H9 (cell line): ENCODE results near the gene GIT1. TPM values are rescaled to one million over a fixed set of nuclear protein-coding genes. Genes with fewer than 3 reads are reported as not detected.

Experiments used
- DNase-seq: peaks from one replicate; pipeline ENCODE4 v3.0.0-alpha.2; 2017
- H2AFZ ChIP-seq: one replicate; pipeline ENCODE4 v1.6.1; 2013; ENCODE audit warnings: mild to moderate bottlenecking, low read length, control low read depth, moderate library complexity
- H2AK5ac ChIP-seq: 2 replicates; pipeline ENCODE4 v1.6.1; 2013; ENCODE audit warnings: low read length, control low read depth, mixed read lengths; ENCODE audit not compliant: insufficient read length
- H2BK120ac ChIP-seq: one replicate; pipeline ENCODE4 v1.6.1; 2013; ENCODE audit warnings: low read depth, mild to moderate bottlenecking, low read length, control low read depth, inconsistent platforms; ENCODE audit not compliant: poor library complexity, severe bottlenecking
- H2BK12ac ChIP-seq: 2 replicates; pipeline ENCODE4 v1.6.1; 2013; ENCODE audit warnings: low read length, control low read depth, mixed read lengths, low read depth; ENCODE audit not compliant: insufficient read length
- H2BK15ac ChIP-seq: 2 replicates; pipeline ENCODE4 v1.6.1; 2013; ENCODE audit warnings: low read depth, low read length, control low read depth
- H2BK20ac ChIP-seq: one replicate; pipeline ENCODE4 v1.6.1; 2013; ENCODE audit warnings: low read depth, mild to moderate bottlenecking, low read length, control low read depth, inconsistent platforms; ENCODE audit not compliant: poor library complexity, severe bottlenecking
- H2BK5ac ChIP-seq: 2 replicates; pipeline ENCODE4 v1.6.1; 2013; ENCODE audit warnings: low read length, control low read depth, mixed read lengths; ENCODE audit not compliant: insufficient read length
- H3K14ac ChIP-seq: 2 replicates; pipeline ENCODE4 v1.6.1; 2013; ENCODE audit warnings: low read length, control low read depth; ENCODE audit not compliant: insufficient read depth
- H3K18ac ChIP-seq: 2 replicates; pipeline ENCODE4 v1.6.1; 2013; ENCODE audit warnings: low read depth, mild to moderate bottlenecking, mixed read lengths, low read length, control low read depth; ENCODE audit not compliant: insufficient read length
- H3K23ac ChIP-seq: 2 replicates; pipeline ENCODE4 v1.6.1; 2013; ENCODE audit warnings: low read length, control low read depth, mixed read lengths, low read depth; ENCODE audit not compliant: insufficient read length
- H3K23me2 ChIP-seq: 2 replicates; pipeline ENCODE4 v1.6.1; 2013; ENCODE audit warnings: low read depth, mild to moderate bottlenecking, mixed read lengths, low read length, control low read depth; ENCODE audit not compliant: insufficient read length, poor library complexity, severe bottlenecking
- H3K27ac ChIP-seq: 2 replicates; pipeline ENCODE4 v1.5.1; 2013; ENCODE audit warnings: low read length, control low read depth, mixed read lengths, low read depth; ENCODE audit not compliant: insufficient read length
- H3K27me3 ChIP-seq: 2 replicates; pipeline ENCODE4 v1.6.1; 2013; ENCODE audit warnings: low read length, control low read depth, inconsistent platforms; ENCODE audit not compliant: insufficient read depth
- H3K4ac ChIP-seq: 2 replicates; pipeline ENCODE4 v1.6.1; 2013; ENCODE audit warnings: low read depth, mild to moderate bottlenecking, control low read depth, inconsistent platforms, low read length, moderate library complexity
- H3K4me1 ChIP-seq: 2 replicates; pipeline ENCODE4 v1.6.1; 2013; ENCODE audit warnings: low read length, control low read depth, inconsistent platforms; ENCODE audit not compliant: insufficient read depth
- H3K4me2 ChIP-seq: 2 replicates; pipeline ENCODE4 v1.6.1; 2013; ENCODE audit warnings: low read length, control low read depth, mixed read lengths; ENCODE audit not compliant: insufficient read length, insufficient read depth
- H3K56ac ChIP-seq: 2 replicates; pipeline ENCODE4 v1.6.1; 2013; ENCODE audit warnings: low read depth, mild to moderate bottlenecking, mixed read lengths, low read length, control low read depth; ENCODE audit not compliant: insufficient read length
- H3K79me1 ChIP-seq: 2 replicates; pipeline ENCODE4 v1.6.1; 2013; ENCODE audit warnings: low read depth, mild to moderate bottlenecking, moderate library complexity, low read length, control low read depth, inconsistent platforms; ENCODE audit not compliant: insufficient read depth, poor library complexity, severe bottlenecking
- H3K79me2 ChIP-seq: 2 replicates; pipeline ENCODE4 v1.6.1; 2013; ENCODE audit warnings: low read length, control low read depth, inconsistent platforms; ENCODE audit not compliant: insufficient read depth
- H3K9ac ChIP-seq: 2 replicates; pipeline ENCODE4 v1.6.1; 2013; ENCODE audit warnings: low read length, control low read depth, mixed read lengths; ENCODE audit not compliant: insufficient read length; ENCODE audit errors: extremely low read depth
- H3K9me3 ChIP-seq: one replicate; pipeline ENCODE4 v1.6.1; 2013; ENCODE audit warnings: low read depth, low read length, inconsistent platforms; ENCODE audit not compliant: control insufficient read depth
- H3T11ph ChIP-seq: one replicate; pipeline ENCODE4 v1.6.1; 2013; ENCODE audit warnings: mild to moderate bottlenecking, low read length, control low read depth, inconsistent platforms
- H4K20me1 ChIP-seq: one replicate; pipeline ENCODE4 v1.6.1; 2013; ENCODE audit not compliant: control insufficient read depth, insufficient read length, insufficient read depth
- H4K5ac ChIP-seq: 2 replicates; pipeline ENCODE4 v1.6.1; 2013; ENCODE audit warnings: low read depth, mild to moderate bottlenecking, mixed read lengths, low read length, control low read depth; ENCODE audit not compliant: insufficient read length
- H4K8ac ChIP-seq: replicated peaks from 2 replicates; pipeline ENCODE4 v1.6.1; 2013; ENCODE audit warnings: low read length, control low read depth, mixed read lengths, low read depth; ENCODE audit not compliant: insufficient read length
- H4K91ac ChIP-seq: 2 replicates; pipeline ENCODE4 v1.6.1; 2013; ENCODE audit warnings: low read depth, mild to moderate bottlenecking, moderate library complexity, mixed read lengths, low read length, control low read depth; ENCODE audit not compliant: insufficient read length
- H3K27ac Mint-ChIP-seq, 3 experiments: 2 replicates in 2 of 3; 3 replicates in 1 of 3; pipeline ENCODE4 v1.8.0; 2020 to 2021; ENCODE audit warnings: mixed read lengths in 3 of 3, mild to moderate bottlenecking in 1 of 3, moderate library complexity in 1 of 3
- H3K27me3 Mint-ChIP-seq: 2 replicates; pipeline ENCODE4 v1.8.0; 2021; ENCODE audit warnings: low read depth, mild to moderate bottlenecking, moderate library complexity, mixed read lengths
- H3K36me3 Mint-ChIP-seq, 3 experiments: 2 replicates in 2 of 3; 3 replicates in 1 of 3; pipeline ENCODE4 v1.8.0; 2020 to 2021; ENCODE audit warnings: low read depth in 3 of 3, mixed read lengths in 3 of 3; ENCODE audit not compliant: insufficient read depth in 1 of 3
- H3K4me1 Mint-ChIP-seq, 2 experiments: 2 replicates each; pipeline ENCODE4 v1.8.0; 2020; ENCODE audit warnings: mixed read lengths in 2 of 2
- H3K4me3 Mint-ChIP-seq, 2 experiments: 2 replicates in 1 of 2; 3 replicates in 1 of 2; pipeline ENCODE4 v1.8.0; 2020 to 2021; ENCODE audit warnings: mild to moderate bottlenecking in 2 of 2, mixed read lengths in 2 of 2, moderate library complexity in 1 of 2
- H3K9me3 Mint-ChIP-seq, 2 experiments: 2 replicates in 1 of 2; 3 replicates in 1 of 2; pipeline ENCODE4 v1.8.0; 2020; ENCODE audit warnings: mild to moderate bottlenecking in 2 of 2, mixed read lengths in 2 of 2, moderate library complexity in 1 of 2
- WGBS: extraction: QIAGEN DNeasy Blood & Tissue Kit; methylation state at CpG from one replicate; pipeline ENCODE4 v1.1.7; 2013; ENCODE audit warnings: missing lambda C conversion rate, low lambda C conversion rate, mixed read lengths; ENCODE audit not compliant: insufficient read length; ENCODE audit errors: extremely low coverage; 5-methylcytosine and 5-hydroxymethylcytosine counted together
- total RNA-seq: library from RNA; stranded (reverse); gene quantifications from 2 replicates; pipeline ENCODE4 v1.2.1, GENCODE V29; 2021
- TF ChIP-seq, protein P1 (sequence below): fragments of 200-600 bp; sonication (generic); conservative IDR thresholded peaks from 3 replicates; pipeline ENCODE4 v1.8.0; 2021; ENCODE audit warnings: antibody characterized with exemption, mild to moderate bottlenecking

The GIT1 gene
- total RNA-seq, 1 experiment from 2014 or later: 47.4 TPM

DNA sequence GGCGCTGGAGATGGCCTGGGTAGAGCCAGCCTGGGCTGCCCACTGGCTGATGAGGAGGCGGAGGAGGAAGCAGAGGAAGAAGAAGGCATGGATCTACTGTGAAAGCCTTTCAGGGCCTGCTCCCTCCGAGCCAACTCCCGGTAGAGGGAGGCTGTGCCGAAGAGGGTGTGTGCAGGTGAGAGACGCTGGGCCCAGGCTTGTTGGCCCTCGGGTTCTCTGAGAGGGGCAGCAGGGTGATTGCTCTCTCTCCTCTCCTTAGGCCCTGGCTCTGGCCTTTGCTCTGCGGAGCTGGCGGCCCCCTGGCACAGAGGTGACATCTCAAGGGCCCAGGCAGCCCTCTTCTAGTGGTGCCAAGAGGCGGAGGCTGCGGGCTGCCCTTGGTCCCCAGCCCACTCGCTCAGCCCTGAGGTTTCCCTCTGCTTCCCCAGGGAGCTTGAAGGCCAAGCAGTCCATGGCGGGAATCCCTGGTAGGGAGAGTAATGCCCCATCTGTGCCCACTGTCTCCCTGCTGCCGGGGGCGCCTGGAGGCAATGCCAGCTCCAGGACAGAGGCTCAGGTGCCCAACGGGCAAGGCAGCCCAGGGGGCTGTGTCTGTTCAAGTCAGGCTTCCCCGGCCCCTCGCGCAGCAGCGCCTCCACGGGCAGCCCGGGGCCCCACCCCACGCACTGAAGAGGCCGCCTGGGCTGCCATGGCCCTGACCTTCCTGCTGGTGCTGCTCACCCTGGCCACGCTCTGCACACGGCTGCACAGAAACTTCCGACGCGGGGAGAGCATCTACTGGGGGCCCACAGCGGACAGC is 17.4 kb downstream of the GIT1 start:
- Mint-ChIP-seq H3K4me1 (peaks cover 8 to 15% of the 10 kb centered on the region in 2 experiments), H3K4me3 (no peak overlapping the region), H3K36me3 (peaks cover 10 to 34% (median 25%) of the 10 kb centered on the region in 3 experiments; a peak in 6 of 7 replicates), H3K27ac (no peak overlapping the region), H3K27me3 (peaks cover 20% of the 10 kb centered on the region), H3K9me3 (no peaks in the 10 kb centered on the region; a peak in 1 of 5 replicates)
- H3K79me1 ChIP-seq: no peaks in the 10 kb centered on the region
- H3K9ac ChIP-seq: no peak overlapping the region
- no peak overlapping the region for H2BK20ac ChIP-seq
- H2BK120ac ChIP-seq: no peak overlapping the region
- no CpG with 5 or more reads among the region's 30 CpGs for WGBS
- no peak overlapping the region for H4K8ac ChIP-seq
- peaks cover 2% of the 10 kb centered on the region for H4K20me1 ChIP-seq
- no peaks in the 10 kb centered on the region for H3K9me3 ChIP-seq
- H3K18ac ChIP-seq: no peak overlapping the region
- H4K91ac ChIP-seq: no peak overlapping the region
- no peak overlapping the region for H3K4me2 ChIP-seq
- H3K23me2 ChIP-seq: peaks cover 22% of the 10 kb centered on the region
- H3K79me2 ChIP-seq: no peaks in the 10 kb centered on the region
- H3K27me3 ChIP-seq: no peaks in the 10 kb centered on the region; the same call in 1 of the 2 replicates
- no peak overlapping the region for H2BK12ac ChIP-seq
- no peak overlapping the region for H3K56ac ChIP-seq
- TF ChIP-seq, protein P1, sequence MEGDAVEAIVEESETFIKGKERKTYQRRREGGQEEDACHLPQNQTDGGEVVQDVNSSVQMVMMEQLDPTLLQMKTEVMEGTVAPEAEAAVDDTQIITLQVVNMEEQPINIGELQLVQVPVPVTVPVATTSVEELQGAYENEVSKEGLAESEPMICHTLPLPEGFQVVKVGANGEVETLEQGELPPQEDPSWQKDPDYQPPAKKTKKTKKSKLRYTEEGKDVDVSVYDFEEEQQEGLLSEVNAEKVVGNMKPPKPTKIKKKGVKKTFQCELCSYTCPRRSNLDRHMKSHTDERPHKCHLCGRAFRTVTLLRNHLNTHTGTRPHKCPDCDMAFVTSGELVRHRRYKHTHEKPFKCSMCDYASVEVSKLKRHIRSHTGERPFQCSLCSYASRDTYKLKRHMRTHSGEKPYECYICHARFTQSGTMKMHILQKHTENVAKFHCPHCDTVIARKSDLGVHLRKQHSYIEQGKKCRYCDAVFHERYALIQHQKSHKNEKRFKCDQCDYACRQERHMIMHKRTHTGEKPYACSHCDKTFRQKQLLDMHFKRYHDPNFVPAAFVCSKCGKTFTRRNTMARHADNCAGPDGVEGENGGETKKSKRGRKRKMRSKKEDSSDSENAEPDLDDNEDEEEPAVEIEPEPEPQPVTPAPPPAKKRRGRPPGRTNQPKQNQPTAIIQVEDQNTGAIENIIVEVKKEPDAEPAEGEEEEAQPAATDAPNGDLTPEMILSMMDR: no peak
- DNase-seq: peak; percentile 35
- H3K14ac ChIP-seq: no peak overlapping the region
- no peak overlapping the region for H3K27ac ChIP-seq
- H2AFZ ChIP-seq: no peak overlapping the region
- no peak overlapping the region for H3K4ac ChIP-seq
- H3K23ac ChIP-seq: no peak overlapping the region
- H3K4me1 ChIP-seq: no peaks in the 10 kb centered on the region
- no peak overlapping the region for H2AK5ac ChIP-seq
- H3T11ph ChIP-seq: no peak overlapping the region
- no peak overlapping the region for H2BK15ac ChIP-seq
- no peak overlapping the region for H4K5ac ChIP-seq
- H2BK5ac ChIP-seq: no peak overlapping the region
